GM12878 (cell line): ENCODE data around the gene PI4K2A. TPM values are rescaled to one million over a fixed set of nuclear protein-coding genes. Genes with fewer than 3 reads are reported as not detected.

Experiments used
- ATF7 ChIP-seq: fragments of 450-650 bp; IDR thresholded peaks from 2 replicates; pipeline ENCODE4 v1.6.1; 2016; ENCODE audit warnings: low read depth, mild to moderate bottlenecking
- CTCF ChIP-seq, 3 experiments: IDR thresholded peaks in 2 of 3; conservative IDR thresholded peaks in 1 of 3; 2 replicates each; pipeline ENCODE4 v1.5.1; 2011; ENCODE audit warnings: low read depth in 3 of 3, low read length in 3 of 3, mild to moderate bottlenecking in 3 of 3, control low read depth in 2 of 3, moderate library complexity in 2 of 3, inconsistent platforms in 1 of 3, mixed read lengths in 1 of 3; ENCODE audit not compliant: control insufficient read depth in 2 of 3, insufficient read depth in 1 of 3; ENCODE audit errors: extremely low read depth in 1 of 3
- CUX1 ChIP-seq: IDR thresholded peaks from 2 replicates; pipeline ENCODE4 v1.6.1; 2012; ENCODE audit warnings: improper control_type of control experiment, low read depth, low read length; ENCODE audit not compliant: insufficient replicate concordance
- HDAC6 ChIP-seq: fragments of 200-600 bp; sonication (generic); IDR thresholded peaks from one replicate; pipeline ENCODE4 v1.8.0; 2017; ENCODE audit warnings: antibody characterized with exemption; ENCODE audit not compliant: unreplicated experiment
- IRF3 ChIP-seq: fragments of 450-650 bp; IDR thresholded peaks from 2 replicates; pipeline ENCODE4 v1.6.1; 2014; ENCODE audit warnings: mild to moderate bottlenecking
- IRF5 ChIP-seq: fragments of 450-650 bp; IDR thresholded peaks from 2 replicates; pipeline ENCODE4 v1.6.1; 2017; ENCODE audit warnings: borderline replicate concordance
- MTA3 ChIP-seq: IDR thresholded peaks from 2 replicates; pipeline ENCODE4 v1.6.1; 2012; ENCODE audit warnings: low read length, inconsistent platforms, borderline replicate concordance
- NFXL1 ChIP-seq: fragments of 450-650 bp; IDR thresholded peaks from 2 replicates; pipeline ENCODE4 v1.6.1; 2017; ENCODE audit warnings: antibody characterized with exemption, mild to moderate bottlenecking, borderline replicate concordance
- NR2C1 ChIP-seq: fragments of 450-650 bp; IDR thresholded peaks from 2 replicates; pipeline ENCODE4 v1.6.1; 2017; ENCODE audit warnings: antibody characterized with exemption, mild to moderate bottlenecking, moderate library complexity
- POLR2A ChIP-seq: IDR thresholded peaks from 2 replicates; pipeline ENCODE4 v1.6.1; 2011; ENCODE audit warnings: low read depth, mild to moderate bottlenecking, low read length
- SMARCA5 ChIP-seq: fragments of 450-650 bp; IDR thresholded peaks from 2 replicates; pipeline ENCODE4 v1.6.1; 2017; ENCODE audit warnings: mild to moderate bottlenecking
- TBL1XR1 ChIP-seq: IDR thresholded peaks from 2 replicates; pipeline ENCODE4 v1.6.1; 2012; ENCODE audit warnings: low read depth, low read length, improper control_type of control experiment
- ZNF207 ChIP-seq: fragments of 450-650 bp; IDR thresholded peaks from 2 replicates; pipeline ENCODE4 v1.6.1; 2014; ENCODE audit warnings: antibody characterized with exemption, mild to moderate bottlenecking, borderline replicate concordance
- ZSCAN29 ChIP-seq: fragments of 450-650 bp; IDR thresholded peaks from 2 replicates; pipeline ENCODE4 v1.6.1; 2017; ENCODE audit warnings: mild to moderate bottlenecking, moderate library complexity
- polyA plus RNA-seq, 11 experiments: library from polyadenylated mRNA; depleted of rRNA in 4 of 11; unstranded in 6 of 11; stranded (reverse) in 5 of 11; fragments of >200 nt; fragmentation: Nextera tagmentation in 4 of 11; fragmentation: Illumina TruSeq in 1 of 11; extraction: Ambion mirVana in 4 of 11; extraction: Trizol in 1 of 11; gene quantifications; 1 replicate in 1 of 11; 2 replicates in 10 of 11; pipeline versions ENCODE4 v1.2.1 to v1.2.3, GENCODE V29; 2011 to 2016; ENCODE audit warnings: inconsistent platforms in 2 of 11, missing spikeins in 2 of 11, low read depth in 1 of 11
- total RNA-seq, 4 experiments: library from RNA; depleted of rRNA in 3 of 4; stranded (reverse); fragments of >200 nt in 3 of 4; fragmentation: Illumina TruSeq in 1 of 4; extraction: Trizol in 1 of 4; gene quantifications; 2 replicates each; pipeline versions ENCODE4 v1.2.1 to v1.2.3, GENCODE V29; 2013 to 2021
- TF ChIP-seq, protein P1 (sequence below): IDR thresholded peaks from 2 replicates; pipeline ENCODE4 v1.6.1; 2011; ENCODE audit warnings: borderline replicate concordance, low read depth, mild to moderate bottlenecking, moderate library complexity, low read length; ENCODE audit not compliant: insufficient read depth, poor library complexity, severe bottlenecking

PI4K2A gene
- total and polyA plus RNA-seq, 10 of the 15 experiments (the other 5 are each of a cell fraction or from before 2014, with no cell fraction given), result 1.5 to 14.5 (median 10.0) TPM

DNA sequence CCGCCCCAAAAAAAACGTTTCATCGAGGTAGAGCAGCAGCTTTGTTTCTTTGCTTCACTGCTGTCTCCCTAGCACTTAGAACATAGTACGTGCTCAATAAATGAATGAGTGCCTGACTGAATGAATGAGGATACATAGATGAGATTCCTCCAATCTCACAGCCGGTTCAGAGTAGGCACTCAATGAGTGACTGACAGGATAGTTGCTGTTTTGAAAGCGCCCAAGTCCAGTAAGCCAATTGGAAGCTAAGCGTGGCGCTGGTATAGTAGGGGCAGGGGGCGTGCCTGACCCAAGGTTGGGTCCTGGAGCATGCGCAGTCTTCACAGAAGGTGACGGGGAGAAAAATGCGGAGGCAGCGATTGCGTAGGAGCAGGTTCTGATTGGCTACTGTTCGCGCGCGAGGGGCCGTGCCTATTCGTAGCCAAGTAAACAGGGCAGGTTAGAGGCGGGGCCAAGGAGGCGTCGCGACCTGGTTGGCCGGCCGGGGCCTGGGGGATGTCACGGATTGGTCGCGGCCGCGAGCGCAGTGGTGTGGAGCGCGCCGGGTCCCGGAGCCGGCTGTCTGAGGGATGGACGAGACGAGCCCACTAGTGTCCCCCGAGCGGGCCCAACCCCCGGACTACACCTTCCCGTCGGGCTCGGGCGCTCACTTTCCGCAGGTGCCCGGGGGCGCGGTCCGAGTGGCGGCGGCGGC, at the start of gene PI4K2A (continued):
- TF ChIP-seq, protein P1, sequence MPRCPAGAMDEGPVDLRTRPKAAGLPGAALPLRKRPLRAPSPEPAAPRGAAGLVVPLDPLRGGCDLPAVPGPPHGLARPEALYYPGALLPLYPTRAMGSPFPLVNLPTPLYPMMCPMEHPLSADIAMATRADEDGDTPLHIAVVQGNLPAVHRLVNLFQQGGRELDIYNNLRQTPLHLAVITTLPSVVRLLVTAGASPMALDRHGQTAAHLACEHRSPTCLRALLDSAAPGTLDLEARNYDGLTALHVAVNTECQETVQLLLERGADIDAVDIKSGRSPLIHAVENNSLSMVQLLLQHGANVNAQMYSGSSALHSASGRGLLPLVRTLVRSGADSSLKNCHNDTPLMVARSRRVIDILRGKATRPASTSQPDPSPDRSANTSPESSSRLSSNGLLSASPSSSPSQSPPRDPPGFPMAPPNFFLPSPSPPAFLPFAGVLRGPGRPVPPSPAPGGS, result no peak
- TF ChIP-seq TBL1XR1 (0 out of 2 replicates have a peak, but pooled peaks have one; percentile 9), CUX1 (no peak), IRF5 (no peak), POLR2A (peak; percentile 85), ATF7 (peak; percentile 22; the same call in 1 of the 2 replicates), ZSCAN29 (no peak), IRF3 (peak; percentile 76), SMARCA5 (peak; percentile 19; the same call in 1 of the 2 replicates), CTCF (IDR thresholded peaks at IDR 0.05 in 2 of 3, conservative IDR thresholded peaks at IDR 0.05 in 1 of 3; ENCODE audit: control insufficient read depth in 2 of 3, extremely low read depth in 1 of 3, insufficient read depth in 1 of 3, low read depth in 3 of 3, low read length in 3 of 3) (no peak), MTA3 (no peak), NFXL1 (no peak), NR2C1 (peak; percentile 78), HDAC6 (no peak), ZNF207 (no peak)
